Measurements from ENCODE around the gene TUBB.

The TUBB gene

GRCh38 chr6:30770592-30770991, 50.4 kb downstream of the TUBB start:
- H3K36me3 ChIP-seq (replicated peaks; ENCODE audit: insufficient read depth, low read length) = no peaks in the 10 kb centered on the region
- no peak overlapping the region for H3K9ac ChIP-seq (ENCODE audit: low read length)
- H3K4me2 ChIP-seq (ENCODE audit: low read depth, low read length) = no peak overlapping the region
- DNase-seq = no peak
- no peak overlapping the region for H2AFZ ChIP-seq (ENCODE audit: low read length)
- no peak overlapping the region for H3K27ac ChIP-seq (ENCODE audit: low read length)
- no peaks in the 10 kb centered on the region for H3K27me3 ChIP-seq (replicated peaks; ENCODE audit: insufficient read depth, low read length)
- H3K4me1 ChIP-seq (ENCODE audit: low read length) = no peaks in the 10 kb centered on the region
- no peak for TF ChIP-seq CTCF (IDR thresholded peaks at IDR 0.05; ENCODE audit: low read length)
- no peak for TF ChIP-seq EZH2phosphoT487 (IDR thresholded peaks at IDR 0.05; ENCODE audit: low read length)
- TF ChIP-seq EZH2 (optimal IDR thresholded peaks at IDR 0.05; ENCODE audit: low read depth, low read length) = no peak
- no peaks in the 10 kb centered on the region for H3K9me2 ChIP-seq (replicated peaks; ENCODE audit: insufficient read depth, low read length)
- H3K9me3 ChIP-seq (replicated peaks; ENCODE audit: insufficient read depth, low read length) = no peaks in the 10 kb centered on the region
- H4K20me1 ChIP-seq (ENCODE audit: insufficient read depth, low read length) = no peaks in the 10 kb centered on the region
- no peak overlapping the region for H3K4me3 ChIP-seq (ENCODE audit: low read length)
- H3K79me2 ChIP-seq (ENCODE audit: low read length) = no peaks in the 10 kb centered on the region
- H3F3A ChIP-seq (ENCODE audit: insufficient read depth, low read length) = no peaks in the 10 kb centered on the region

- Histone ChIP-seq H4K20me1 (ENCODE audit: insufficient read depth, low read length) (no peaks in the 10 kb centered on the region), H3K4me2 (ENCODE audit: low read depth, low read length) (no peak overlapping the region), H3K9ac (ENCODE audit: low read length) (no peak overlapping the region), H3K36me3 (replicated peaks; ENCODE audit: insufficient read depth, low read length) (no peaks in the 10 kb centered on the region), H3K27ac (ENCODE audit: low read length) (no peak overlapping the region), H3K9me2 (replicated peaks; ENCODE audit: insufficient read depth, low read length) (no peaks in the 10 kb centered on the region), H3K79me2 (ENCODE audit: low read length) (no peaks in the 10 kb centered on the region), H2AFZ (ENCODE audit: low read length) (no peak overlapping the region), H3K4me3 (ENCODE audit: low read length) (no peak overlapping the region), H3K4me1 (ENCODE audit: low read length) (no peaks in the 10 kb centered on the region), H3K27me3 (replicated peaks; ENCODE audit: insufficient read depth, low read length) (no peaks in the 10 kb centered on the region), H3K9me3 (replicated peaks; ENCODE audit: insufficient read depth, low read length) (no peaks in the 10 kb centered on the region), H3F3A (ENCODE audit: insufficient read depth, low read length) (no peaks in the 10 kb centered on the region)
- no peak for TF ChIP-seq CTCF (IDR thresholded peaks at IDR 0.05; ENCODE audit: low read length)
- no peak for TF ChIP-seq EZH2 (optimal IDR thresholded peaks at IDR 0.05; ENCODE audit: low read depth, low read length)
- TF ChIP-seq EZH2phosphoT487 (IDR thresholded peaks at IDR 0.05; ENCODE audit: low read length) = no peak
- DNase-seq = no peak
These were observed 54.5 kb downstream of the TUBB start for GRCh38 chr6:30774701-30775100.
